OCI-LY7 (cell line): ENCODE results near the gene ADARB2. TPM values are rescaled to one million over a fixed set of nuclear protein-coding genes. Genes with fewer than 3 reads are reported as not detected.

Experiments used
- BruUV-seq: library from RNA; stranded (reverse); fragments of 400-500 nt; replicated peaks from 2 replicates; lab custom pipeline; 2021; lab: Mats Ljungman, UMichigan
- CTCF ChIA-PET: fragments of 300-600 bp; sonication (Branson Sonifier 250); formaldehyde crosslinking; loops from one replicate; lab custom pipeline; 2022; ENCODE audit warnings: antibody characterized with exemption; ENCODE audit not compliant: unreplicated experiment; lab: Charles Lee
- POLR2A ChIA-PET: fragments of 300-600 bp; sonication (Branson Sonifier 250); formaldehyde crosslinking; loops from one replicate; lab custom pipeline; 2022; ENCODE audit warnings: antibody characterized with exemption; lab: Charles Lee
- DNase-seq: peaks from one replicate; pipeline ENCODE4 v3.0.0-alpha.2; 2015; ENCODE audit warnings: low spot score
- H2AFZ ChIP-seq: fragments of 200-600 bp; sonication (generic), shearing (Covaris generic); 2 replicates; pipeline ENCODE4 v1.6.1; 2014; ENCODE audit warnings: mild to moderate bottlenecking, antibody characterized with exemption, low read length, moderate library complexity
- H3K27ac ChIP-seq: fragments of 200-600 bp; sonication (generic); 2 replicates; pipeline ENCODE4 v1.5.1; 2014; ENCODE audit warnings: mixed run types, low read depth, mild to moderate bottlenecking, moderate library complexity, low read length, inconsistent platforms; ENCODE audit not compliant: poor library complexity, severe bottlenecking
- H3K36me3 ChIP-seq: fragments of 200-600 bp; sonication (generic); 2 replicates; pipeline ENCODE4 v1.6.1; 2014; ENCODE audit warnings: mild to moderate bottlenecking, antibody characterized with exemption, low read length, moderate library complexity, mixed read lengths; ENCODE audit not compliant: insufficient read depth
- H3K4me1 ChIP-seq: fragments of 200-600 bp; sonication (generic); 2 replicates; pipeline ENCODE4 v1.5.1; 2014; ENCODE audit warnings: mild to moderate bottlenecking, low read length; ENCODE audit not compliant: insufficient read depth, poor library complexity, severe bottlenecking
- H3K4me2 ChIP-seq: fragments of 200-600 bp; sonication (generic); 2 replicates; pipeline ENCODE4 v1.6.1; 2014; ENCODE audit warnings: mild to moderate bottlenecking, low read length
- H3K4me3 ChIP-seq: fragments of 200-600 bp; sonication (generic); 2 replicates; pipeline ENCODE4 v1.5.1; 2014; ENCODE audit warnings: mild to moderate bottlenecking, low read depth, low read length; ENCODE audit not compliant: poor library complexity, severe bottlenecking
- H3K79me2 ChIP-seq: fragments of 200-600 bp; sonication (generic); 2 replicates; pipeline ENCODE4 v1.6.1; 2016; ENCODE audit warnings: low read depth, mild to moderate bottlenecking, low read length, moderate library complexity, mixed read lengths; ENCODE audit not compliant: insufficient read depth
- H3K9me2 ChIP-seq: fragments of 200-600 bp; sonication (generic); 2 replicates; pipeline ENCODE4 v1.6.1; 2016; ENCODE audit warnings: mild to moderate bottlenecking, low read length, mixed read lengths; ENCODE audit not compliant: insufficient read depth
- H3K9me3 ChIP-seq: fragments of 200-600 bp; sonication (generic); 2 replicates; pipeline ENCODE4 v1.6.1; 2014; ENCODE audit warnings: mild to moderate bottlenecking, mixed run types, low read length, mixed read lengths
- H4K20me1 ChIP-seq: fragments of 200-600 bp; sonication (generic); 2 replicates; pipeline ENCODE4 v1.6.1; 2014; ENCODE audit warnings: mild to moderate bottlenecking, antibody characterized with exemption, low read length, moderate library complexity, mixed read lengths; ENCODE audit not compliant: insufficient read depth
- EZH2phosphoT487 ChIP-seq: fragments of 200-600 bp; sonication (generic); IDR thresholded peaks from 2 replicates; pipeline ENCODE4 v1.6.1; 2018; ENCODE audit warnings: low read depth, borderline replicate concordance, mild to moderate bottlenecking, mixed run types, antibody characterized with exemption, low read length, moderate library complexity, mixed read lengths
- intact Hi-C: fragments of 100-400 bp; cut with micrococcal nuclease; formaldehyde crosslinking; loops from one replicate; pipeline ENCODE4 v1.10.0; 2022; ENCODE audit not compliant: unreplicated experiment
- total RNA-seq, 2 experiments: library from RNA; depleted of rRNA in 1 of 2; stranded (reverse); fragments of >200 nt in 1 of 2; shearing (Covaris generic) in 1 of 2; gene quantifications; 2 replicates each; pipeline ENCODE4 v1.2.3, GENCODE V29; 2014 to 2022
- TF ChIP-seq, protein P1 (sequence below): fragments of 200-600 bp; sonication (generic); conservative IDR thresholded peaks from 2 replicates; pipeline ENCODE4 v1.5.1; 2014; ENCODE audit warnings: mild to moderate bottlenecking, antibody characterized with exemption, low read length, moderate library complexity, mixed read lengths

ADARB2 gene
- total RNA-seq, 2 experiments from 2014 or later = 0.03 TPM; not detected in 1

DNA sequence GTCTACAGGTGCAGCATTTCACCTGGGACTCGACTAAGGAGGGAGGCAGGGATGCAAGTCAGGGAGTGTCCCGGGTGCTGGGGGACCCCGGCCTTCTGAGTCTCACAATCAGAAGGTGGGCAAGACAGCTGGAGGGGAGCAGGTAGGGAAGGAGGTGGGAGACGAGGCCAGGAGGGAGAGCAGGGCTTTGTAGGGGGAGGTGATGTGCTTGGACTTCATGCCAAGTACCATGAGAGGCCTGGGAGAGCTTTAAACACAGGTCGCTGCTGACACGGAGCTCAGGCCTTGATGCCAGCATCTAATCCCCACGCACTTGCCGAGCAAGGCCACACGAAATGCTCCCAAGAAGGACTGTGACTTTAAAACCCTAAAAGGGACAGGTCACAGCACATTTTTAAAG lies 244.7 kb downstream of the ADARB2 start:
- TF ChIP-seq EZH2phosphoT487 = no peak
- TF ChIP-seq, protein P1, sequence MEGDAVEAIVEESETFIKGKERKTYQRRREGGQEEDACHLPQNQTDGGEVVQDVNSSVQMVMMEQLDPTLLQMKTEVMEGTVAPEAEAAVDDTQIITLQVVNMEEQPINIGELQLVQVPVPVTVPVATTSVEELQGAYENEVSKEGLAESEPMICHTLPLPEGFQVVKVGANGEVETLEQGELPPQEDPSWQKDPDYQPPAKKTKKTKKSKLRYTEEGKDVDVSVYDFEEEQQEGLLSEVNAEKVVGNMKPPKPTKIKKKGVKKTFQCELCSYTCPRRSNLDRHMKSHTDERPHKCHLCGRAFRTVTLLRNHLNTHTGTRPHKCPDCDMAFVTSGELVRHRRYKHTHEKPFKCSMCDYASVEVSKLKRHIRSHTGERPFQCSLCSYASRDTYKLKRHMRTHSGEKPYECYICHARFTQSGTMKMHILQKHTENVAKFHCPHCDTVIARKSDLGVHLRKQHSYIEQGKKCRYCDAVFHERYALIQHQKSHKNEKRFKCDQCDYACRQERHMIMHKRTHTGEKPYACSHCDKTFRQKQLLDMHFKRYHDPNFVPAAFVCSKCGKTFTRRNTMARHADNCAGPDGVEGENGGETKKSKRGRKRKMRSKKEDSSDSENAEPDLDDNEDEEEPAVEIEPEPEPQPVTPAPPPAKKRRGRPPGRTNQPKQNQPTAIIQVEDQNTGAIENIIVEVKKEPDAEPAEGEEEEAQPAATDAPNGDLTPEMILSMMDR = no peak
- no peak overlapping the region for H3K4me3 ChIP-seq
- H4K20me1 ChIP-seq = no peaks in the 10 kb centered on the region
- BruUV-seq = no TSS peak
- POLR2A ChIA-PET = no interaction called here
- no peaks in the 10 kb centered on the region for H3K79me2 ChIP-seq
- no peaks in the 10 kb centered on the region for H3K9me2 ChIP-seq
- no peaks in the 10 kb centered on the region for H3K9me3 ChIP-seq
- peaks cover 45% of the 10 kb centered on the region for H3K4me1 ChIP-seq
- H3K27ac ChIP-seq = no peak overlapping the region
- no peak overlapping the region for H3K4me2 ChIP-seq
- H3K36me3 ChIP-seq = no peaks in the 10 kb centered on the region
- CTCF ChIA-PET = no interaction called here
- intact Hi-C loops = no loop called here
- no peak overlapping the region for H2AFZ ChIP-seq
- no peak for DNase-seq

GRCh38 chr10:1491901-1492300 lies 245.4 kb downstream of the ADARB2 start:
- Histone ChIP-seq H3K9me3 (no peaks in the 10 kb centered on the region), H2AFZ (no peak overlapping the region), H3K4me2 (peak overlapping the region; percentile 9; the same call in 1 of the 2 replicates), H3K4me3 (no peak overlapping the region), H3K9me2 (no peaks in the 10 kb centered on the region), H3K36me3 (no peaks in the 10 kb centered on the region), H3K4me1 (peaks cover 52% of the 10 kb centered on the region), H3K79me2 (no peaks in the 10 kb centered on the region), H4K20me1 (no peaks in the 10 kb centered on the region), H3K27ac (no peak overlapping the region)
- POLR2A ChIA-PET = interaction anchor here (0.5 kb wide), 1 partner anchor 35 kb away, joined by 3 read pairs; no protein-coding TSS in a partner anchor
- no TSS peak for BruUV-seq
- DNase-seq = peak; percentile 12
- intact Hi-C loops = no loop called here
- CTCF ChIA-PET = no interaction called here
- no peak for TF ChIP-seq EZH2phosphoT487
- TF ChIP-seq, protein P1 = no peak

DNA sequence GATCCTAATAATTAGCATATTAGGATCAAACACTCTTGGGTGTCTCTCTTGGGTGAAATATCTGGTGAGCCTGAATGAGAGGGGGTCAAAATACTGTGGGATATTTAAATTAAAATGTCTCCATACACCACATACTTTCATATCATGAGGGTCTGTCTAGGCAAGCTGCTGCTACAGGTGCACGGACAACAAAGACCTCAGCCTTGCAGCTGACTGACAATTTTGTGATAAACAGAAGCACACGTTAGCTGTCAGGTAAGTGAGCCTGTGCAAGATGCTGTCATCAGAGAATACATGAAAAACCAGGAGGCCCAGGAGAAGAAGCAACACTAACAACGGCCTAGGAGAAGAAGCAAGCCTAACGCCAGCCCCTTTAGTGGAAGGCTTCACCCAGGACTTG lies 247.5 kb downstream of the ADARB2 start:
- Histone ChIP-seq H3K27ac (peak overlapping the region; percentile 62), H3K9me2 (no peaks in the 10 kb centered on the region), H3K4me1 (peaks cover 54% of the 10 kb centered on the region), H3K9me3 (no peaks in the 10 kb centered on the region), H3K36me3 (no peaks in the 10 kb centered on the region), H4K20me1 (no peaks in the 10 kb centered on the region), H2AFZ (no peak overlapping the region), H3K4me3 (peak overlapping the region; percentile 46), H3K4me2 (peak overlapping the region; percentile 88), H3K79me2 (no peaks in the 10 kb centered on the region)
- no TSS peak for BruUV-seq
- ChIA-PET POLR2A (interaction anchor here (1.5 kb wide), 1 partner anchor 54 kb away, joined by 3 read pairs; no protein-coding TSS in a partner anchor), CTCF (interaction anchor here (0.7 kb wide), 1 partner anchor 69 kb away, joined by 10 read pairs; no protein-coding TSS in a partner anchor)
- intact Hi-C loops = loop anchor here (1.0 to 2.0 kb wide), 2 partner anchors 36 to 69 kb away; no protein-coding TSS in a partner anchor
- TF ChIP-seq, protein P1 = no peak
- no peak for TF ChIP-seq EZH2phosphoT487
- DNase-seq = peak; percentile 79
